ENCODE measurements around the gene PPP3CA.
A peak's percentile ranks its signal among the peaks of the same experiment; 100 is the strongest.

PPP3CA gene

GRCh38 chr4:101347267-101347556, at the start of gene PPP3CA:
PPP3CA (minus strand) TSS chr4:101347526.
- POLR2A ChIA-PET = interaction anchor here (0.7 to 1.9 kb wide), 4 partner anchors 9 to 19 kb away, joined by 3 to 7 read pairs (median 6); no protein-coding TSS in a partner anchor
- CTCF ChIA-PET = no interaction called here
- DNase-seq (ENCODE audit: extremely low spot score) = peak; percentile 27
- no peak for TF ChIP-seq ARNT (IDR thresholded peaks at IDR 0.05)
- TF ChIP-seq SP1 (IDR thresholded peaks at IDR 0.05) = no peak
- no peak for TF ChIP-seq LEF1 (IDR thresholded peaks at IDR 0.05; ENCODE audit: borderline replicate concordance)
- no peak for TF ChIP-seq FOXA1 (IDR thresholded peaks at IDR 0.05)
- TF ChIP-seq ZNF384 (IDR thresholded peaks at IDR 0.05) = no peak
- no peak for TF ChIP-seq ELF4 (IDR thresholded peaks at IDR 0.05)
- TF ChIP-seq NFRKB (IDR thresholded peaks at IDR 0.05) = no peak
- no peak for TF ChIP-seq HDGF (IDR thresholded peaks at IDR 0.05; ENCODE audit: borderline replicate concordance)
- no peak for TF ChIP-seq PKNOX1 (IDR thresholded peaks at IDR 0.05)
- no peak for TF ChIP-seq L3MBTL2 (conservative IDR thresholded peaks at IDR 0.05)
- no peak for TF ChIP-seq SUZ12 (IDR thresholded peaks at IDR 0.05)

- no peak for DNase-seq (ENCODE audit: extremely low spot score)
- no peak for TF ChIP-seq CTBP1 (IDR thresholded peaks at IDR 0.05; ENCODE audit: borderline replicate concordance)
- no peak for TF ChIP-seq PKNOX1 (IDR thresholded peaks at IDR 0.05)
- no peak for TF ChIP-seq HDGF (IDR thresholded peaks at IDR 0.05; ENCODE audit: borderline replicate concordance)
- TF ChIP-seq ARNT (IDR thresholded peaks at IDR 0.05) = no peak
- TF ChIP-seq ELF4 (IDR thresholded peaks at IDR 0.05) = no peak
- TF ChIP-seq L3MBTL2 (conservative IDR thresholded peaks at IDR 0.05) = no peak
- TF ChIP-seq FOXK2 (IDR thresholded peaks at IDR 0.05) = no peak
- TF ChIP-seq SUZ12 (IDR thresholded peaks at IDR 0.05) = no peak
- TF ChIP-seq SP1 (IDR thresholded peaks at IDR 0.05) = no peak
- TF ChIP-seq LEF1 (IDR thresholded peaks at IDR 0.05; ENCODE audit: borderline replicate concordance) = no peak
- no peak for TF ChIP-seq TARDBP (IDR thresholded peaks at IDR 0.05)
- no peak for TF ChIP-seq ZNF384 (IDR thresholded peaks at IDR 0.05)
- TF ChIP-seq BHLHE40 (IDR thresholded peaks at IDR 0.05; ENCODE audit: borderline replicate concordance) = no peak
- no peak for TF ChIP-seq FOXM1 (IDR thresholded peaks at IDR 0.05; ENCODE audit: borderline replicate concordance)
- no peak for TF ChIP-seq NFRKB (IDR thresholded peaks at IDR 0.05)
- TF ChIP-seq FOXA1 (IDR thresholded peaks at IDR 0.05) = no peak
- CTCF ChIA-PET = no interaction called here
Observed at GRCh38 chr4:101393256-101393655, 45.9 kb upstream of the PPP3CA start.

GRCh38 chr4:101370663-101371210, 23.4 kb upstream of the PPP3CA start:
- CTCF ChIA-PET = interaction anchor here (0.6 to 1.2 kb wide), 3 partner anchors 9 to 328 kb away, joined by 3 to 4 read pairs (median 4); no protein-coding TSS in a partner anchor

More at GRCh38 chr4:101393256-101393655, 45.9 kb upstream of the PPP3CA start:
- POLR2A ChIA-PET = no interaction called here

GRCh38 chr4:101367201-101367600, 19.9 kb upstream of the PPP3CA start:
- CTCF ChIA-PET = no interaction called here
- POLR2A ChIA-PET = interaction anchor here (1.4 kb wide), 1 partner anchor 20 kb away, joined by 4 read pairs; the partner anchor contains the start of gene PPP3CA
- DNase-seq (ENCODE audit: extremely low spot score) = no peak
- TF ChIP-seq FOXM1 (IDR thresholded peaks at IDR 0.05; ENCODE audit: borderline replicate concordance) (no peak), PKNOX1 (IDR thresholded peaks at IDR 0.05) (no peak), SUZ12 (IDR thresholded peaks at IDR 0.05) (no peak), FOXA1 (IDR thresholded peaks at IDR 0.05) (no peak), BHLHE40 (IDR thresholded peaks at IDR 0.05; ENCODE audit: borderline replicate concordance) (no peak), L3MBTL2 (conservative IDR thresholded peaks at IDR 0.05) (no peak), TARDBP (IDR thresholded peaks at IDR 0.05) (no peak), ZNF384 (IDR thresholded peaks at IDR 0.05) (no peak), LEF1 (IDR thresholded peaks at IDR 0.05; ENCODE audit: borderline replicate concordance) (no peak), HDGF (IDR thresholded peaks at IDR 0.05; ENCODE audit: borderline replicate concordance) (no peak), FOXK2 (IDR thresholded peaks at IDR 0.05) (no peak)

More at GRCh38 chr4:101370663-101371210, 23.4 kb upstream of the PPP3CA start:
- DNase-seq (ENCODE audit: extremely low spot score) = no peak
- POLR2A ChIA-PET = no interaction called here
- TF ChIP-seq HDGF (IDR thresholded peaks at IDR 0.05; ENCODE audit: borderline replicate concordance) (no peak), ZNF384 (IDR thresholded peaks at IDR 0.05) (peak; percentile 56; the same call in 1 of the 2 replicates)

- DNase-seq (ENCODE audit: extremely low spot score) = no peak
- CTCF ChIA-PET = no interaction called here
- no peak for TF ChIP-seq TARDBP (IDR thresholded peaks at IDR 0.05)
- TF ChIP-seq ZNF384 (IDR thresholded peaks at IDR 0.05) = no peak
- no peak for TF ChIP-seq SP1 (IDR thresholded peaks at IDR 0.05)
- POLR2A ChIA-PET = interaction anchor here (1.4 kb wide), 1 partner anchor 19 kb away, joined by 4 read pairs; the partner anchor contains the start of gene PPP3CA
Observed at GRCh38 chr4:101366331-101366730, 19.0 kb upstream of the PPP3CA start.

- TF ChIP-seq FOXM1 (IDR thresholded peaks at IDR 0.05; ENCODE audit: borderline replicate concordance) (no peak), LEF1 (IDR thresholded peaks at IDR 0.05; ENCODE audit: borderline replicate concordance) (no peak), ZNF384 (IDR thresholded peaks at IDR 0.05) (no peak), SUZ12 (IDR thresholded peaks at IDR 0.05) (no peak), CTBP1 (IDR thresholded peaks at IDR 0.05; ENCODE audit: borderline replicate concordance) (no peak), L3MBTL2 (conservative IDR thresholded peaks at IDR 0.05) (no peak), PKNOX1 (IDR thresholded peaks at IDR 0.05) (no peak)
- ChIA-PET CTCF (no interaction called here), POLR2A (no interaction called here)
- DNase-seq (ENCODE audit: extremely low spot score) = no peak
Observed at GRCh38 chr4:101357751-101358150, 10.4 kb upstream of the PPP3CA start.

All from HEK293T (cell line).